Endothelial cell of umbilical vein (primary cell): Measurements from ENCODE around the gene TSPO. TPM values are rescaled to one million over a fixed set of nuclear protein-coding genes. Genes with fewer than 3 reads are reported as not detected.

Source experiments
- BruUV-seq: library from RNA; stranded (reverse); fragments of 400-500 nt; replicated peaks from 2 replicates; lab custom pipeline; 2021; lab: Mats Ljungman, UMichigan
- CTCF ChIA-PET: fragments of 300-600, 350-600 bp; sonication (Branson Sonifier 250); formaldehyde crosslinking; loops from one replicate; lab custom pipeline; 2021; ENCODE audit warnings: antibody characterized with exemption, inconsistent platforms; lab: Charles Lee
- POLR2A ChIA-PET: fragments of 300-600, 350-600 bp; sonication (Branson Sonifier 250); formaldehyde crosslinking; loops from one replicate; lab custom pipeline; 2021; ENCODE audit warnings: antibody characterized with exemption, inconsistent platforms; lab: Charles Lee
- DNase-seq: peaks from one replicate; pipeline ENCODE4 v3.0.0-alpha.2; 2011; ENCODE audit warnings: low read depth, low spot score
- FAIRE-seq: peaks from 2 replicates; lab custom pipeline; 2011; peaks lifted over from hg19 to GRCh38; lab: Jason Lieb, UNC
- H2AFZ ChIP-seq: 2 replicates; pipeline ENCODE4 v1.6.0; 2012; ENCODE audit warnings: low read depth, low read length, control low read depth, inconsistent platforms
- H3K27ac ChIP-seq: 2 replicates; pipeline ENCODE4 v1.5.1; 2011; ENCODE audit warnings: low read depth, mild to moderate bottlenecking, control low read depth, low read length, moderate library complexity; ENCODE audit not compliant: insufficient read depth
- H3K27me3 ChIP-seq, 2 experiments: 2 replicates each; pipeline versions ENCODE4 v1.6.0 to v1.6.1; 2011; ENCODE audit warnings: low read length in 2 of 2, mixed read lengths in 1 of 2; ENCODE audit not compliant: control insufficient read depth in 2 of 2, insufficient read depth in 2 of 2
- H3K36me3 ChIP-seq, 2 experiments: 2 replicates in 1 of 2; 3 replicates in 1 of 2; pipeline ENCODE4 v1.5.1; 2011; ENCODE audit warnings: low read length in 2 of 2, mild to moderate bottlenecking in 1 of 2, moderate library complexity in 1 of 2; ENCODE audit not compliant: control insufficient read depth in 2 of 2, insufficient read depth in 2 of 2; ENCODE audit errors: extremely low read depth in 1 of 2
- H3K4me1 ChIP-seq: 3 replicates; pipeline ENCODE4 v1.5.1; 2011; ENCODE audit warnings: mild to moderate bottlenecking, low read length; ENCODE audit not compliant: control insufficient read depth, insufficient read depth; ENCODE audit errors: extremely low read depth
- H3K4me2 ChIP-seq: 2 replicates; pipeline ENCODE4 v1.6.1; 2011; ENCODE audit warnings: low read length, control low read depth, mixed read lengths; ENCODE audit not compliant: insufficient read depth
- H3K4me3 ChIP-seq, 3 experiments: fragments of 200-600 bp in 1 of 3; sonication (generic), shearing (Covaris generic) in 1 of 3; replicated peaks in 1 of 3; 2 replicates each; pipeline ENCODE4 v1.5.1; 2011 to 2016; ENCODE audit warnings: control low read depth in 3 of 3, low read length in 3 of 3, mild to moderate bottlenecking in 2 of 3, inconsistent platforms in 1 of 3, low read depth in 1 of 3, moderate library complexity in 1 of 3; ENCODE audit not compliant: insufficient read depth in 1 of 3
- H3K79me2 ChIP-seq: 2 replicates; pipeline ENCODE4 v1.6.0; 2012; ENCODE audit warnings: low read length, inconsistent platforms; ENCODE audit not compliant: control insufficient read depth, insufficient read depth
- H3K9ac ChIP-seq: replicated peaks from 2 replicates; pipeline ENCODE3; 2011; ENCODE audit warnings: low read length, control low read depth; ENCODE audit not compliant: insufficient read depth; ENCODE audit errors: extremely low read depth
- H3K9me1 ChIP-seq: replicated peaks from 3 replicates; pipeline ENCODE4 v1.6.0; 2011; ENCODE audit warnings: mild to moderate bottlenecking, low read length; ENCODE audit not compliant: control insufficient read depth, insufficient read depth; ENCODE audit errors: extremely low read depth
- H3K9me3 ChIP-seq: replicated peaks from 2 replicates; pipeline ENCODE4 v1.5.1; 2012; ENCODE audit warnings: low read length, inconsistent platforms; ENCODE audit not compliant: control insufficient read depth, insufficient read depth
- H4K20me1 ChIP-seq: replicated peaks from 2 replicates; pipeline ENCODE3; 2011; ENCODE audit warnings: mild to moderate bottlenecking, low read length; ENCODE audit not compliant: control insufficient read depth, insufficient read depth; ENCODE audit errors: extremely low read depth
- CTCF ChIP-seq, 2 donors: IDR thresholded peaks; 1 replicate in 1 of 2; 2 replicates in 1 of 2; pipeline ENCODE4 v1.5.1; 2011; ENCODE audit warnings: low read length in 2 of 2, mild to moderate bottlenecking in 2 of 2, moderate library complexity in 2 of 2, control low read depth in 1 of 2, inconsistent platforms in 1 of 2, low read depth in 1 of 2; ENCODE audit not compliant: insufficient read depth in 1 of 2; ENCODE audit errors: extremely low read depth in 1 of 2
- EZH2 ChIP-seq: IDR thresholded peaks from 2 replicates; pipeline ENCODE4 v1.6.1; 2012; ENCODE audit warnings: borderline replicate concordance, low read depth, mild to moderate bottlenecking, moderate library complexity, low read length, inconsistent platforms; ENCODE audit not compliant: severe bottlenecking
- FOS ChIP-seq: IDR thresholded peaks from 2 replicates; pipeline ENCODE4 v1.6.1; 2011; ENCODE audit warnings: mild to moderate bottlenecking, low read length, moderate library complexity, borderline replicate concordance; ENCODE audit not compliant: insufficient read depth
- GATA2 ChIP-seq: IDR thresholded peaks from 2 replicates; pipeline ENCODE4 v1.7.0; 2011; ENCODE audit warnings: low read depth, mild to moderate bottlenecking, moderate library complexity, mixed read lengths, low read length; ENCODE audit not compliant: insufficient read length, insufficient read depth
- JUN ChIP-seq: IDR thresholded peaks from 2 replicates; pipeline ENCODE4 v1.6.1; 2011; ENCODE audit warnings: borderline replicate concordance, low read depth; ENCODE audit not compliant: insufficient read length, insufficient read depth
- MAX ChIP-seq: IDR thresholded peaks from 2 replicates; pipeline ENCODE4 v1.6.1; 2011; ENCODE audit not compliant: insufficient read depth, insufficient read length
- MYC ChIP-seq: IDR thresholded peaks from one replicate; pipeline ENCODE4 v1.6.1; 2011; ENCODE audit warnings: mild to moderate bottlenecking, low read depth, low read length
- POLR2A ChIP-seq: IDR thresholded peaks from 2 replicates; pipeline ENCODE4 v1.6.1; 2012; ENCODE audit warnings: low read depth, mild to moderate bottlenecking, control low read depth, low read length
- POLR2AphosphoS5 ChIP-seq: IDR thresholded peaks from 2 replicates; pipeline ENCODE4 v1.6.1; 2012; ENCODE audit warnings: low read depth, mild to moderate bottlenecking, control low read depth, low read length, moderate library complexity; ENCODE audit not compliant: insufficient read depth
- dilution Hi-C: fragments of 300-500 bp; cut with MboI; formaldehyde crosslinking; loops from one replicate; pipeline ENCODE4 v1.15.0; 2019; ENCODE audit warnings: low sequenced_read_pairs; ENCODE audit not compliant: extremely low pct_ligation_motif_present
- intact Hi-C: fragments of 100-400 bp; cut with micrococcal nuclease; formaldehyde crosslinking; loops from one replicate; pipeline ENCODE4 v1.10.0; 2022
- polyA plus RNA-seq, 4 experiments: library from polyadenylated mRNA; depleted of rRNA in 3 of 4; stranded (reverse) in 3 of 4; unstranded in 1 of 4; fragments of >200 nt; gene quantifications; 2 replicates each; pipeline versions ENCODE4 v1.2.1 to v1.2.3, GENCODE V29; 2011 to 2012; ENCODE audit warnings: missing spikeins in 1 of 4
- total RNA-seq: library from RNA; stranded (reverse); gene quantifications from 2 replicates; pipeline ENCODE4 v1.2.3, GENCODE V29; 2021

The TSPO gene
- total and polyA plus RNA-seq, 2 donors (not counting 3 experiments of a cell fraction or from before 2014, with no cell fraction given) = 328 to 720 TPM

- H4K20me1 ChIP-seq = no peaks in the 10 kb centered on the region
- FAIRE-seq = no peak
- dilution Hi-C loops = no loop called here
- H3K36me3 ChIP-seq = peaks cover 3 to 14% of the 10 kb centered on the region in 2 experiments
- no peaks in the 10 kb centered on the region for H3K9me1 ChIP-seq
- H2AFZ ChIP-seq = no peak overlapping the region
- H3K27me3 ChIP-seq = no peaks in the 10 kb centered on the region
- no peak overlapping the region for H3K9ac ChIP-seq
- no peak overlapping the region for H3K27ac ChIP-seq
- intact Hi-C loops = no loop called here
- no peak for TF ChIP-seq POLR2AphosphoS5
- no peak for TF ChIP-seq POLR2A
- TF ChIP-seq MAX = no peak
- no peak for TF ChIP-seq MYC
- no peak for TF ChIP-seq FOS
- no peak for TF ChIP-seq JUN
- TF ChIP-seq CTCF (IDR thresholded peaks at IDR 0.05; ENCODE audit: extremely low read depth in 1 of 2, insufficient read depth in 1 of 2, low read depth in 1 of 2, low read length in 2 of 2) = no peak
- no peak for TF ChIP-seq EZH2
- no peak for TF ChIP-seq GATA2
- H3K4me2 ChIP-seq = no peak overlapping the region
- DNase-seq = no peak
- ChIA-PET CTCF (no interaction called here), POLR2A (no interaction called here)
- H3K4me3 ChIP-seq = no peak overlapping the region
- no peaks in the 10 kb centered on the region for H3K79me2 ChIP-seq
- no peaks in the 10 kb centered on the region for H3K9me3 ChIP-seq
- no TSS peak for BruUV-seq
- H3K4me1 ChIP-seq = peaks cover 2% of the 10 kb centered on the region
Measured at GRCh38 chr22:43166132-43166930, 15.0 kb downstream of the TSPO start.
